Glutamatergic neuron (in vitro differentiated cells): Measurements from ENCODE around the gene ZNF792. TPM values are rescaled to one million over a fixed set of nuclear protein-coding genes. Genes with fewer than 3 reads are reported as not detected.
A peak's percentile ranks its signal among the peaks of the same experiment; 100 is the strongest.
"Not testable (repeated sequence)": the region's sequence is repeated elsewhere in the genome, so short reads cannot be mapped to it uniquely, and the experiment has no call there.

Experiments
- DNase-seq: peaks from one replicate; pipeline ENCODE4 v3.0.0; 2022
- H3K27ac Mint-ChIP-seq: one replicate; pipeline ENCODE4 v1.8.0; 2020; ENCODE audit warnings: mild to moderate bottlenecking, mixed read lengths, inconsistent platforms; ENCODE audit not compliant: unreplicated experiment
- H3K27me3 Mint-ChIP-seq: one replicate; pipeline ENCODE4 v1.8.0; 2020; ENCODE audit warnings: mild to moderate bottlenecking, moderate library complexity, mixed read lengths, inconsistent platforms; ENCODE audit not compliant: unreplicated experiment
- H3K36me3 Mint-ChIP-seq: one replicate; pipeline ENCODE4 v1.8.0; 2020; ENCODE audit warnings: mild to moderate bottlenecking, mixed read lengths, inconsistent platforms; ENCODE audit not compliant: unreplicated experiment
- H3K4me1 Mint-ChIP-seq: one replicate; pipeline ENCODE4 v1.8.0; 2020; ENCODE audit warnings: mild to moderate bottlenecking, low read depth, mixed read lengths, inconsistent platforms; ENCODE audit not compliant: unreplicated experiment
- H3K4me3 Mint-ChIP-seq: one replicate; pipeline ENCODE4 v1.8.0; 2020; ENCODE audit warnings: mild to moderate bottlenecking, mixed read lengths, inconsistent platforms; ENCODE audit not compliant: unreplicated experiment
- H3K9me3 Mint-ChIP-seq: one replicate; pipeline ENCODE4 v1.8.0; 2020; ENCODE audit warnings: mild to moderate bottlenecking, moderate library complexity, mixed read lengths, inconsistent platforms; ENCODE audit not compliant: unreplicated experiment
- CTCF ChIP-seq: fragments of 200-600 bp; sonication (generic); IDR thresholded peaks from one replicate; pipeline ENCODE4 v1.5.0; 2021; ENCODE audit not compliant: partially characterized antibody, unreplicated experiment
- total RNA-seq: library from RNA; stranded (reverse); fragmentation: NEBNext Ultra II Directional; extraction: Animal tissue kit (Norgen Biotek cat#: 25700); gene quantifications from one replicate; pipeline ENCODE4 v1.2.1, GENCODE V29; 2021; ENCODE audit not compliant: unreplicated experiment

Gene ZNF792
- total RNA-seq, 1 donor from 2014 or later, result 6.4 TPM

GRCh38 chr19:34969721-34970120 lies 5.7 kb upstream of the ZNF792 start:
- H3K27ac Mint-ChIP-seq, result no peak overlapping the region
- peaks cover 6% of the 10 kb centered on the region for H3K9me3 Mint-ChIP-seq
- TF ChIP-seq CTCF, result no peak
- no peak overlapping the region for H3K4me3 Mint-ChIP-seq
- H3K36me3 Mint-ChIP-seq, result peaks cover 8% of the 10 kb centered on the region
- peaks cover 1% of the 10 kb centered on the region for H3K27me3 Mint-ChIP-seq
- DNase-seq, result no peak
- no peaks in the 10 kb centered on the region for H3K4me1 Mint-ChIP-seq

GRCh38 chr19:34967551-34967950 lies 3.5 kb upstream of the ZNF792 start:
- H3K27ac Mint-ChIP-seq, result no peak overlapping the region
- TF ChIP-seq CTCF, result no peak
- peaks cover 4% of the 10 kb centered on the region for H3K9me3 Mint-ChIP-seq
- H3K4me3 Mint-ChIP-seq, result no peak overlapping the region
- peaks cover 15% of the 10 kb centered on the region for H3K36me3 Mint-ChIP-seq
- peaks cover 1% of the 10 kb centered on the region for H3K27me3 Mint-ChIP-seq
- no peak for DNase-seq
- no peaks in the 10 kb centered on the region for H3K4me1 Mint-ChIP-seq

- H3K36me3 Mint-ChIP-seq, result peaks cover 11% of the 10 kb centered on the region
- DNase-seq, H3K4me3 Mint-ChIP-seq, H3K9me3 Mint-ChIP-seq, H3K4me1 Mint-ChIP-seq, H3K27ac Mint-ChIP-seq, H3K27me3 Mint-ChIP-seq: not testable (repeated sequence)
These were observed 1.5 kb upstream of the ZNF792 start for GRCh38 chr19:34965505-34965904.

- peaks cover 18% of the 10 kb centered on the region for H3K36me3 Mint-ChIP-seq
- H3K4me1 Mint-ChIP-seq, result peaks cover 2% of the 10 kb centered on the region
- H3K27me3 Mint-ChIP-seq, result peaks cover 8% of the 10 kb centered on the region
- no peak overlapping the region for H3K27ac Mint-ChIP-seq
- no peak for TF ChIP-seq CTCF
- H3K4me3 Mint-ChIP-seq, result peak overlapping the region; percentile 48
- peaks cover 10% of the 10 kb centered on the region for H3K9me3 Mint-ChIP-seq
- DNase-seq, result no peak
These were observed 569 bp upstream of the ZNF792 start for GRCh38 chr19:34964598-34964997.

- peaks cover 33% of the 10 kb centered on the region for H3K36me3 Mint-ChIP-seq
These were observed 1.1 kb downstream of the ZNF792 start for GRCh38 chr19:34962687-34963572.

More at GRCh38 chr19:34962687-34963572, 1.1 kb downstream of the ZNF792 start:
- Mint-ChIP-seq H3K9me3 (peaks cover 18% of the 10 kb centered on the region), H3K27ac (peak overlapping the region; percentile 2), H3K4me3 (peak overlapping the region; percentile 91), H3K27me3 (peaks cover 8% of the 10 kb centered on the region), H3K4me1 (peaks cover 2% of the 10 kb centered on the region)
- no peak for DNase-seq
- no peak for TF ChIP-seq CTCF
